Cortex of kidney (tissue), 1 donor: ENCODE results near the gene HSPG2.

ENCODE experiments used
- DNase-seq: peaks from one replicate; lab custom pipeline; 2025; lab: John Stamatoyannopoulos, UW

The HSPG2 gene

DNA sequence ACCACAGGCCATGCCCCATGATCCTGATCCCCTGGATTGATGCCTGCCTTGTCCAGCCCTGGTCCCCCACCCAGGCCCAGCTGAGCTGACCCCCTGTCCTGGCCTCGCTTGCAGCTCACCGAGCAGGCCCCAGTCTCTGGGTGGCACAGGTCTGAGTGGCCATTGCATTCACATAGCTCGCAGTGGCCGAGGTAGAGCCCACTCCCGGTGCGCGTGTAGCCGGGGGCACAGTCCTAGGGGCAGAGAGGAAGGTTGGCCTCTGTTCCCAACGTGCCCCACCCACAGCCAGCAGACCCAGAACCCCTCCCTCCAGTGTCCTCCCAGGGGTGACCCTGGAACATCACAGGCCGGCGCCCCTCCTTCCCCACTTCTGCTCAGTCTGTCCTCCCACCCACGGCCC is 73.1 kb downstream of the HSPG2 start:
- no peak for DNase-seq

GRCh38 chr1:21861602-21862429 is 75.3 kb downstream of the HSPG2 start:
- DNase-seq, result no peak

- no peak for DNase-seq
Measured at GRCh38 chr1:21860971-21861370, 76.1 kb downstream of the HSPG2 start.

GRCh38 chr1:21859669-21860179 is 77.4 kb downstream of the HSPG2 start:
- DNase-seq, result no peak

DNA sequence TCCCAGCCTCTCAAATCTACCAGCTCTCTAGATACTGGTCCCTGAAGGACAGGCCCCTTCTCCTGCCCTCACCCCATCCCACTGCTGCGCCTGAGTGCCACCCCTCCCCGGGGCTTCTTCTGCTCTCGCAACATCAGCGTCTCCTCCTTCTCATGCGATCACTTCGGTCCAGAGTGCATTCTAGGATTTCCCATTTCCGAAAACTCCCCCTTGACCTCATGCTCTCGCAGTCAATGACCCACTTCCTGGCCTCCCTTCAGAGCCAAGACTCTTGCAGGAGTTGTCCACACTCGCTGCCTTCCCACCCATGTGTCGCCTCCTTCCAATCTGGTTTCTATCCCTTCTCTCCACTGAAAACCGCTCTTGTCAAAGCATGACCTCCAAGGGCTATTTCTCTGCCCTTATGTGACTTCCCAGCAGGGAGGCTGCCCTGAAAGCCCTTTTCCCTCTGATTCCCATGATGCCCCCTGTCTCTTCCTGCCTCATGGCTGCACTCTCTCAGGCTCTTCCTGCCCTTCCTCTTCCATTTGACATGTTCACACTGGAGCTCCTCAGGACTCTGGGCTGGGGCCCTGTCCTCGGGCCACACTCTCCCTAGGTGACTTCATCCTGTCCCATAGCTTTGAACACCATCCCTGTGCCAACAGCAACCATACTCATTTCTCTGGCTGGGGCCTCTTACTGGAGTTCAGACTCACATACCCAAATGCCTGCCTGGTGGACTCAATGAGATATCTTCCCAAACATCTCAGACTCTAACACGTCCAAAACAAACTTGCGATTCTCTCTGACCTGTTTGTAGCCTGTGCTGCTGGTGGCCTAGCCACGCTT is 79.1 kb downstream of the HSPG2 start:
- no peak for DNase-seq

GRCh38 chr1:21857142-21857839 is 79.8 kb downstream of the HSPG2 start:
- DNase-seq, result no peak

DNA sequence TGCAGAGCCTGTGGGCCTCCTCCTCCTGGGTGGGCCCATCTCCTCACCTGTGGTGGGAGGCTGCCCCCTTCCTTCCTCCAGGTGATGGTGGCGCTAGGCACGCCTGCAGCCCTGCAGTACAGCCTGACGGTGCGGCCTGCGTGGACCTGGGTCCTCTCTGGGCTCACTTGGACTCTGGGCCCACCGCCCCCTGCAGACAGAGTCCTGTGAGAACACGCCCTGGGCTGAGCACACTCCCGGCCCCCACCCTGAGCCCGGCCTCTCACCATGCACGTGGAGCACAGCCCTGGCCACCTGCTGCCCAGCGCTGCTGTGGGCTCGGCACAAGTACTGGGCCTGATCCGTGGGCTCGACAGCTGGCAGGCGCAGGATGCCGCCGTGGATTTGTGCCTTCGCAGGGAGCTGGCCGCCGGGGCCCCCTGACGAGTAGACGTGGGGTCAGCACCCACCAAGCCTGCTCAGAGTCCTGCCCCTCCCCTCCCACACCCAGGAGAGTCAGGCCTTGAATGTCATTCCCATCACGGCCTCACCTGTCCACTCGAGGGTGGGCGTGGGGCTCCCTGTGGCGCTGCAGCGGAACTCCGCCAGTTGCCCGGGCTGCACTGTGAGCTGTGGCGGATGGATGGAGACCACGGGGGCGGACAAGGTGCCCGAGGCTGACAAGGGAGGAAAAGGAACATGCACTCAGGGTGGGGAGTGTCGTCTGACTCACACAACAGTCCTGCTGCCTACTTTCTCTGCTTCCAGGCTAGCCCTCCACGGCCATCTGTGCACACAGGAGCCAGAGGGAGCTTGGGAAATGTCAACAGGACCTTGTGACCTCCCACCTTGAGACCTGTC is 81.6 kb downstream of the HSPG2 start:
- no peak for DNase-seq

- no peak for DNase-seq
Measured at GRCh38 chr1:21854751-21855131, 82.4 kb downstream of the HSPG2 start.

- no peak for DNase-seq
Measured at GRCh38 chr1:21854090-21854750, 82.9 kb downstream of the HSPG2 start.

- no peak for DNase-seq
Measured at GRCh38 chr1:21853131-21853427, 84.0 kb downstream of the HSPG2 start.

DNA sequence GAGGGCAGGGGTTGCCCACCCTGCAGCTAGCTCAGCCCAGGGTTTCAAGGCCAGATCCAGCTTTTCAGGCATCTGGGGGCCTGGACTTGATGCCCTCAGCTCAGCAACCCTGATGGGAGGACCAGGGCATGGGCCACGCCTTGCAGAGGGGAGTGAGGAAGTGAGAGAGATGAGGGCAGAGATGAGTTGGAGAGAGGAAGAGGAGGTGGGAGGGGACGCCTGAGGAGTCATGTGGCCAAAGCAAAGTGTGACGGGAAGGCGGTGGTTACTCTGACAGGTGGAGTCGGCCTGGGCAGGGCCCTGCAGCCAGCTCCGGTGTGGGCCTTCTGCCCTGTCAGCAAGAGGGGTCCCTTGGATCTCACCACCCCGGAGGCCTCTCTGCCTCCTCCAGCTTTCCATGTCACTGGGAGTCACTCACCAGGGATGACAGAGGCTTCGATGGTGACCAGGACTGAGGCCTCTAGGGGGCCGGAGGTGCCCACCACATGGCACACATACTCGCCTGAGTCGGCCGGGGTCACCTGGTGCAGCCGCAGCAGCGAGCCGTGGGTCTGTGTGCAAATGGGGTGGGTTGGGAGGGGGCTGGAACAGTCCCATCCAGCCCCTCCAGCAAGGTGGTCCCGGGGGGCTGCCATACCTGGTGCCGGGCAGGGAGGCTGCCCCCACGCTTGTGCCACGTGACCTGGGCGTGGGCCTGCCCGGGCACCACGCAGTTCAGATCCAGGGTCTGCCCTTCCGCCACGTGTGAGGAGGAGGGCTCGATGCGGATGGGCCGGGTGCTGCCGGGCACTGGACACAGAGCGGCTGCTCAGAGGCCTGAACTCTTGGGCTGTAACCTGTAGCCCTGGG is 84.6 kb downstream of the HSPG2 start:
- no peak for DNase-seq

- no peak for DNase-seq
Measured at GRCh38 chr1:21851430-21852250, 85.5 kb downstream of the HSPG2 start.

DNA sequence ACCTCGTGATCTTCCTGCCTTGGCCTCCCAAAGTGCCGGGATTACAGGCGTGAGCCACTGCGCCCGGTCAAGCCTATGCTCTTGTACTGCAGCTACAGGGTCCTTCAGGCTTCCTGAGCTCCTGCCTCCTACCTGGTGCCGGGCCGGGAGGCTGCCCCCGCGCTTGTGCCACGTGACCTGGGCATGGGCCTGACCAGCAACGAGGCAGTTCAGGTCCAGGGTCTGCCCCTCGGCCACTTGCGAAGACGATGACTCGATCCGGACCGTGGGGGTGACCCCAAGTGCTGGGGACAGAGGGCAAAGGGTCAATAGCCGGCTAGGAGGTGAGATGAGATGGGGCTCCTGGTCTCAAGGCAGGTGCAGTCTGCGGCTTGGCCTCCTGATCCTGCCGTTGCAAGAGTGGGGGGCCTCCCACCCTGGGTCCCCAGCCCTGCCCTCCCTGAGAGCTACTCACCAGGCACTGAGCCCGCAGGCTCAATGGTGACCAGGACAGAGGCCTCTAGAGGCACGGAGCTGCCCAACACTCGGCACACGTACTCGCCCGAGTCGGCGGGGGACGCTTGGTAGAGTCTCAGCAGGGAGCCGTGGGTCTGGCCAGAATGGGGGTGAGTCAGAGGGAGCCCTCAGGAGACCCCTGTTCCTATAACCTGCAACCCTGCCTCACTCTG is 87.1 kb downstream of the HSPG2 start:
- no peak for DNase-seq

- DNase-seq, result no peak
Measured at GRCh38 chr1:21848524-21849174, 88.5 kb downstream of the HSPG2 start.

DNA sequence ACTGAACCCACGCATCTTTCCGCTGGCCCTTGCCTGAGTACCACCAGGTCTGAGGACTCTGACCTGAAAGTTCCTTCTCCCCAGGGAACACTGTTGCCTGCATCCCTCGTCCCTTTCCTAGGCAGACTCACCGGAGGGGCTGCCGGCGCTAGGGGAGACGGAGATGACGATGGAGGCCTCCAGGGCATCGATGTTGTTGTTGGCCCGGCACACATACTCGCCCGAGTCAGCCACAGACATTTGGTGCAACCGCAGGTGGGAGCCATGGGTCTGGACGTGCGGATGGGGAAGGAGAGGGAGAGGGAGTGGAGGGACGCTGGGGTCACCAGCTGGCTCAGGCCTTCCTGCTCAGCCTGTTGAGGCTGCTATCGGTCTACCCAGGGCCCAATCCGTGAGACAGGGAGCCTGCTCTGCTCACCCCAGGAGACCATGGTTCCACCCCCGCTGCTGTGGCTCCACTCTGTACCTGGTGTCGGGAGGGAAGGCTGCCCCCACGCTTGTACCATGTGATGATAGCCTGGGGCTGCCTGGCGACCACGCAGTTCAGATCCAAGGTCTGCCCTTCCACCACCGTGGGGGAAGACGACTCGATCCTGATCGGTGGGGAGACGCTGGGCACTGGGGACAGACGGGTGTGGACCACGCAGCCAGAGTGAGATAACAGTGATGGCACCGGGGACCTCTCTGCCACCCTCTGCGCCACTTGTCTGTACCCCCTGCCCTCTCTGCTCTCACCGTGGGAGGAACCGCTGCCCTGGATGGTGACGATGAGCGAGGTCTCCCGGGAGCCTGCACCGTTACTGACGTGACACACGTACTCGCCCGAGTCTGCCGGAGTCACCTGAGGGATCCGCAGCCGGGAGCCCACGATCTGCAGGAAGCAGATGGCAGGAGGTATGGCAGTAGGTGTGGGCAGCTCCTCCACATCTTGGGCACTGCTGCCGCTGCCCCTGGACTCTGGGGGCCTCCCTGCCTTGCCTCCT is 89.6 kb downstream of the HSPG2 start:
- DNase-seq, result no peak

DNA sequence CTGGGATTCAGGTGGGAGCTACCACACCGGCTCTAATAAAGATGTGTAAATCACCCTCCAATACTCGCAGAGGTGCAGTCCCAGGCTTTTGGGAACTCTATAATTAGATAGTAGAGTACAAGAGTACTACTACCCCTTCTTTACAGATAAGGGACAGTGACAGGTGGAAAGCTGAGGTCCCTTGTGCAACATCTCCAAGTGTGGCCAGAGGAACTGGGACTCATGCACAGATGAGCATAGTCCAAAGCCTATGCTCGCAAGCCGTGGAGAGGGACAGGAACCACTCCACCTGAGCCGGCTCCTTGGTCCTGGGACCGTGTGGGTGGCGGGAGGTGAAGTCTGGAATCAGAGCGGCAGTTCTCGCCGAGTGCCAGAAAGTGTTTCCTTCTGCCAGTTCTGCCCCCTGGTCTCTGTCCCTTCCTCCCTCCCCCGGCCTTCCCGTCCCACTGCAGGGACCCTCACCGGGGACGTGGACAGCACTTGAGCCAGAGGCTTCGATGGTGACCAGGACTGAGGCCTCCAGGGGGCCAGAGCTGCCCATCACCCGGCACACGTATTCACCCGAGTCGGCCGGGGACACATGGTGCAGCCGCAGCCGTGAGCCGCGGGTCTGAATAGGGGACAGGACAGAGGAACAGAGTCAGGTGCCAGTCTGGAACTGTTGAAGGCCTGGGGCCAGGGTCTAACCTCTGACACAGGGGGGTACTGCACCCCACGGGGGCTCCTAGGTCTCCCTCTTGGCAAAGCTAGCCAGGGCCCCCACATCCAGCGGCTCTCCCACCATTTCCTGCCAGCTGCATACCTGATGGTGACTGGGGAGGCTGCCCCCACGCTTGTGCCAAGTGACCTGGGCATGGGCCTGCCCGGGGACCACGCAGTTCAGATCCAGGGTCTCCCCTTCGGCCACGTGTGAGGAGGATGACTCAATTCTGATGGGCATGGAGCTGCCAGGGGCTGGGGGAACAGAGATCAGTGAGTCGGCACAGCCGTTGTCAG is 91.2 kb downstream of the HSPG2 start:
- DNase-seq, result no peak
